ES-I3 (cell line): ENCODE measurements around the gene NKAIN2.
"Not testable (repeated sequence)": the region's sequence is repeated elsewhere in the genome, so short reads cannot be mapped to it uniquely, and the experiment has no call there.

Source experiments
- H3K36me3 ChIP-seq: 2 replicates; pipeline ENCODE4 v1.6.1; 2013; ENCODE audit warnings: mild to moderate bottlenecking, low read length, control low read depth, moderate library complexity; ENCODE audit not compliant: insufficient read depth
- H3K4me1 ChIP-seq: 2 replicates; pipeline ENCODE4 v1.6.1; 2013; ENCODE audit warnings: mild to moderate bottlenecking, control low read depth, low read length; ENCODE audit not compliant: insufficient read depth
- H3K9ac ChIP-seq: 2 replicates; pipeline ENCODE4 v1.6.1; 2013; ENCODE audit warnings: low read depth, mild to moderate bottlenecking, low read length, moderate library complexity
- H3K9me3 ChIP-seq: 2 replicates; pipeline ENCODE4 v1.6.1; 2013; ENCODE audit warnings: mild to moderate bottlenecking, low read length, moderate library complexity; ENCODE audit not compliant: control insufficient read depth, insufficient read depth

Gene NKAIN2

GRCh38 chr6:123888771-123889513 is 85.3 kb downstream of the NKAIN2 start:
- no peaks in the 10 kb centered on the region for H3K4me1 ChIP-seq
- H3K9me3 ChIP-seq, result no peaks in the 10 kb centered on the region
- no peak overlapping the region for H3K9ac ChIP-seq
- no peaks in the 10 kb centered on the region for H3K36me3 ChIP-seq

GRCh38 chr6:123895346-123895745 is 91.7 kb downstream of the NKAIN2 start:
- no peaks in the 10 kb centered on the region for H3K36me3 ChIP-seq
- no peaks in the 10 kb centered on the region for H3K9me3 ChIP-seq

GRCh38 chr6:123895806-123896205 is 92.1 kb downstream of the NKAIN2 start:
- H3K4me1 ChIP-seq, result no peaks in the 10 kb centered on the region
- H3K9ac ChIP-seq, result no peak overlapping the region
- no peaks in the 10 kb centered on the region for H3K36me3 ChIP-seq
- no peaks in the 10 kb centered on the region for H3K9me3 ChIP-seq

More at GRCh38 chr6:123895346-123895745, 91.7 kb downstream of the NKAIN2 start:
- Histone ChIP-seq H3K4me1 (no peaks in the 10 kb centered on the region), H3K9ac (no peak overlapping the region)

GRCh38 chr6:123896869-123897268 is 93.2 kb downstream of the NKAIN2 start:
- H3K9ac ChIP-seq, result no peak overlapping the region
- no peaks in the 10 kb centered on the region for H3K4me1 ChIP-seq
- no peaks in the 10 kb centered on the region for H3K9me3 ChIP-seq
- no peaks in the 10 kb centered on the region for H3K36me3 ChIP-seq

GRCh38 chr6:123897965-123898364 is 94.3 kb downstream of the NKAIN2 start:
- H3K9me3 ChIP-seq, result no peaks in the 10 kb centered on the region
- no peak overlapping the region for H3K9ac ChIP-seq
- no peaks in the 10 kb centered on the region for H3K36me3 ChIP-seq
- no peaks in the 10 kb centered on the region for H3K4me1 ChIP-seq

- Histone ChIP-seq H3K9me3 (no peaks in the 10 kb centered on the region), H3K4me1 (no peaks in the 10 kb centered on the region), H3K9ac (no peak overlapping the region), H3K36me3 (no peaks in the 10 kb centered on the region)
Observed at GRCh38 chr6:123898665-123899064, 95.0 kb downstream of the NKAIN2 start.

- no peaks in the 10 kb centered on the region for H3K36me3 ChIP-seq
- no peaks in the 10 kb centered on the region for H3K9me3 ChIP-seq
- H3K9ac ChIP-seq, result no peak overlapping the region
- H3K4me1 ChIP-seq, result no peaks in the 10 kb centered on the region
Observed at GRCh38 chr6:123899745-123900144, 96.1 kb downstream of the NKAIN2 start.

- H3K36me3 ChIP-seq, result no peaks in the 10 kb centered on the region
- H3K4me1 ChIP-seq, result no peaks in the 10 kb centered on the region
- no peak overlapping the region for H3K9ac ChIP-seq
- no peaks in the 10 kb centered on the region for H3K9me3 ChIP-seq
Observed at GRCh38 chr6:123901436-123901835, 97.8 kb downstream of the NKAIN2 start.

- Histone ChIP-seq H3K9me3 (no peaks in the 10 kb centered on the region), H3K4me1 (no peaks in the 10 kb centered on the region), H3K36me3 (no peaks in the 10 kb centered on the region), H3K9ac (no peak overlapping the region)
Observed at GRCh38 chr6:123902738-123903313, 99.2 kb downstream of the NKAIN2 start.

GRCh38 chr6:123904228-123904627 is 100.6 kb downstream of the NKAIN2 start:
- Histone ChIP-seq H3K36me3 (no peaks in the 10 kb centered on the region), H3K9me3 (no peaks in the 10 kb centered on the region), H3K4me1 (no peaks in the 10 kb centered on the region), H3K9ac (no peak overlapping the region)

GRCh38 chr6:123908797-123909196 is 105.1 kb downstream of the NKAIN2 start:
- Histone ChIP-seq H3K9me3 (no peaks in the 10 kb centered on the region), H3K36me3 (no peaks in the 10 kb centered on the region), H3K9ac (no peak overlapping the region), H3K4me1 (no peaks in the 10 kb centered on the region)

GRCh38 chr6:123909989-123910388 is 106.3 kb downstream of the NKAIN2 start:
- Histone ChIP-seq H3K9me3 (no peaks in the 10 kb centered on the region), H3K9ac (no peak overlapping the region), H3K36me3 (no peaks in the 10 kb centered on the region), H3K4me1 (no peaks in the 10 kb centered on the region)

- H3K9ac ChIP-seq, result no peak overlapping the region
- no peaks in the 10 kb centered on the region for H3K4me1 ChIP-seq
- H3K9me3 ChIP-seq, result no peaks in the 10 kb centered on the region
- H3K36me3 ChIP-seq, result no peaks in the 10 kb centered on the region
Observed at GRCh38 chr6:123913863-123914262, 110.2 kb downstream of the NKAIN2 start.

GRCh38 chr6:123923379-123923778 is 119.7 kb downstream of the NKAIN2 start:
- H3K9me3 ChIP-seq, H3K9ac ChIP-seq, H3K4me1 ChIP-seq, H3K36me3 ChIP-seq: not testable (repeated sequence)

GRCh38 chr6:123925350-123925749 is 121.7 kb downstream of the NKAIN2 start:
- no peaks in the 10 kb centered on the region for H3K9me3 ChIP-seq
- no peaks in the 10 kb centered on the region for H3K36me3 ChIP-seq
- H3K4me1 ChIP-seq, result no peaks in the 10 kb centered on the region
- no peak overlapping the region for H3K9ac ChIP-seq
